Panc1 (cell line): Measurements from ENCODE around the gene IGSF21.

ENCODE experiments used
- POLR2AphosphoS5 ChIP-seq: IDR thresholded peaks from 2 replicates; pipeline ENCODE4 v1.6.1; 2012; ENCODE audit warnings: mild to moderate bottlenecking, low read depth, low read length, moderate library complexity
- SIN3A ChIP-seq: IDR thresholded peaks from 2 replicates; pipeline ENCODE4 v1.6.1; 2012; ENCODE audit warnings: low read depth, mild to moderate bottlenecking, low read length, moderate library complexity, borderline replicate concordance; ENCODE audit not compliant: insufficient read depth
- TF ChIP-seq, protein P1 (sequence below): fragments of 450-650 bp; IDR thresholded peaks from 2 replicates; pipeline ENCODE4 v1.5.1; 2017; ENCODE audit warnings: mild to moderate bottlenecking
- TF ChIP-seq, protein P2 (sequence below), 2 experiments: IDR thresholded peaks; 2 replicates each; pipeline ENCODE4 v1.6.1; 2011 to 2012; ENCODE audit warnings: low read depth in 2 of 2, control low read depth in 1 of 2, low read length in 1 of 2, mild to moderate bottlenecking in 1 of 2, moderate library complexity in 1 of 2; ENCODE audit not compliant: insufficient read depth in 1 of 2

DNA sequence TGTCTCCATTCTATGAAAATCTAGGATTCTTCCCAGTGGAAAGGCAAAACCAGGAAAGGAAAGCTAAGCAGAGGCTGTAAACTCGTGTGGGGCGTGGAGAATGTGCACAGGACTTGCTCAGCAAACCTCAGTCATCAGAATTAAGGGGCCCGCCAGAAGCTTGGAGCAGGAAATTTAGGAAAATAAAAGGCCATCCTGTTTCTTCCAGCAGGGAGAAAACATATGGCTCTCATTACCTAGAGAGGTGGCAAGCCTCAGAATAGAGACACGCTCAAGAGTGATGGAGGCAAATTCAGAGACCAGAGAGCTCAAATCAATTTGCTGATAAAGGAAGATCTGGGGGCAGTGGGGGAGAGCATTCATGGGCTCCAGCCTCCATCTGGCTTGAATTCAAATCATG, 221.2 kb downstream of the IGSF21 start:
- TF ChIP-seq, protein P1, sequence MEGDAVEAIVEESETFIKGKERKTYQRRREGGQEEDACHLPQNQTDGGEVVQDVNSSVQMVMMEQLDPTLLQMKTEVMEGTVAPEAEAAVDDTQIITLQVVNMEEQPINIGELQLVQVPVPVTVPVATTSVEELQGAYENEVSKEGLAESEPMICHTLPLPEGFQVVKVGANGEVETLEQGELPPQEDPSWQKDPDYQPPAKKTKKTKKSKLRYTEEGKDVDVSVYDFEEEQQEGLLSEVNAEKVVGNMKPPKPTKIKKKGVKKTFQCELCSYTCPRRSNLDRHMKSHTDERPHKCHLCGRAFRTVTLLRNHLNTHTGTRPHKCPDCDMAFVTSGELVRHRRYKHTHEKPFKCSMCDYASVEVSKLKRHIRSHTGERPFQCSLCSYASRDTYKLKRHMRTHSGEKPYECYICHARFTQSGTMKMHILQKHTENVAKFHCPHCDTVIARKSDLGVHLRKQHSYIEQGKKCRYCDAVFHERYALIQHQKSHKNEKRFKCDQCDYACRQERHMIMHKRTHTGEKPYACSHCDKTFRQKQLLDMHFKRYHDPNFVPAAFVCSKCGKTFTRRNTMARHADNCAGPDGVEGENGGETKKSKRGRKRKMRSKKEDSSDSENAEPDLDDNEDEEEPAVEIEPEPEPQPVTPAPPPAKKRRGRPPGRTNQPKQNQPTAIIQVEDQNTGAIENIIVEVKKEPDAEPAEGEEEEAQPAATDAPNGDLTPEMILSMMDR: 0 out of 2 replicates have a peak, but pooled peaks have one; percentile 5
- TF ChIP-seq POLR2AphosphoS5: no peak
- TF ChIP-seq, protein P2, sequence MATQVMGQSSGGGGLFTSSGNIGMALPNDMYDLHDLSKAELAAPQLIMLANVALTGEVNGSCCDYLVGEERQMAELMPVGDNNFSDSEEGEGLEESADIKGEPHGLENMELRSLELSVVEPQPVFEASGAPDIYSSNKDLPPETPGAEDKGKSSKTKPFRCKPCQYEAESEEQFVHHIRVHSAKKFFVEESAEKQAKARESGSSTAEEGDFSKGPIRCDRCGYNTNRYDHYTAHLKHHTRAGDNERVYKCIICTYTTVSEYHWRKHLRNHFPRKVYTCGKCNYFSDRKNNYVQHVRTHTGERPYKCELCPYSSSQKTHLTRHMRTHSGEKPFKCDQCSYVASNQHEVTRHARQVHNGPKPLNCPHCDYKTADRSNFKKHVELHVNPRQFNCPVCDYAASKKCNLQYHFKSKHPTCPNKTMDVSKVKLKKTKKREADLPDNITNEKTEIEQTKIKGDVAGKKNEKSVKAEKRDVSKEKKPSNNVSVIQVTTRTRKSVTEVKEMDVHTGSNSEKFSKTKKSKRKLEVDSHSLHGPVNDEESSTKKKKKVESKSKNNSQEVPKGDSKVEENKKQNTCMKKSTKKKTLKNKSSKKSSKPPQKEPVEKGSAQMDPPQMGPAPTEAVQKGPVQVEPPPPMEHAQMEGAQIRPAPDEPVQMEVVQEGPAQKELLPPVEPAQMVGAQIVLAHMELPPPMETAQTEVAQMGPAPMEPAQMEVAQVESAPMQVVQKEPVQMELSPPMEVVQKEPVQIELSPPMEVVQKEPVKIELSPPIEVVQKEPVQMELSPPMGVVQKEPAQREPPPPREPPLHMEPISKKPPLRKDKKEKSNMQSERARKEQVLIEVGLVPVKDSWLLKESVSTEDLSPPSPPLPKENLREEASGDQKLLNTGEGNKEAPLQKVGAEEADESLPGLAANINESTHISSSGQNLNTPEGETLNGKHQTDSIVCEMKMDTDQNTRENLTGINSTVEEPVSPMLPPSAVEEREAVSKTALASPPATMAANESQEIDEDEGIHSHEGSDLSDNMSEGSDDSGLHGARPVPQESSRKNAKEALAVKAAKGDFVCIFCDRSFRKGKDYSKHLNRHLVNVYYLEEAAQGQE (IDR thresholded peaks at IDR 0.05; ENCODE audit: insufficient read depth in 1 of 2, low read depth in 2 of 2, low read length in 1 of 2): no peak
- no peak for TF ChIP-seq SIN3A
